Muscle layer of duodenum (tissue), 2 donors: ENCODE data around the gene MRPS7.
"Not testable (repeated sequence)": the region's sequence is repeated elsewhere in the genome, so short reads cannot be mapped to it uniquely, and the experiment has no call there.

Experiments used
- H3K27ac ChIP-seq: one replicate; pipeline ENCODE4 v1.7.0; 2013; ENCODE audit warnings: mild to moderate bottlenecking, low read length
- H3K27me3 ChIP-seq: one replicate; pipeline ENCODE4 v1.7.0; 2013; ENCODE audit warnings: low read depth, mild to moderate bottlenecking, control low read depth, low read length
- H3K36me3 ChIP-seq, 2 donors: one replicate each; pipeline ENCODE4 v1.7.0; 2013; ENCODE audit warnings: low read length in 2 of 2, control low read depth in 1 of 2, mild to moderate bottlenecking in 1 of 2; ENCODE audit not compliant: insufficient read depth in 2 of 2, control insufficient read depth in 1 of 2
- H3K4me1 ChIP-seq, 2 donors: one replicate each; pipeline ENCODE4 v1.7.0; 2013; ENCODE audit warnings: low read length in 2 of 2, mild to moderate bottlenecking in 2 of 2, control low read depth in 1 of 2, moderate library complexity in 1 of 2; ENCODE audit not compliant: insufficient read depth in 2 of 2, control insufficient read depth in 1 of 2
- H3K4me3 ChIP-seq, 2 donors: one replicate each; pipeline ENCODE4 v1.7.0; 2013; ENCODE audit warnings: low read length in 2 of 2, low read depth in 1 of 2, mild to moderate bottlenecking in 1 of 2
- H3K9me3 ChIP-seq, 2 donors: one replicate each; pipeline ENCODE4 v1.7.0; 2013; ENCODE audit warnings: low read length in 2 of 2, control low read depth in 1 of 2, mild to moderate bottlenecking in 1 of 2; ENCODE audit not compliant: control insufficient read depth in 1 of 2
- donor health status: healthy.

Gene MRPS7

GRCh38 chr17:75244133-75244866 is 17.4 kb upstream of the MRPS7 start:
- Histone ChIP-seq H3K9me3 (no peaks in the 10 kb centered on the region), H3K4me1 (no peaks in the 10 kb centered on the region), H3K36me3 (peaks cover 53 to 74% of the 10 kb centered on the region in 2 donors), H3K27ac (no peak overlapping the region), H3K27me3 (no peaks in the 10 kb centered on the region), H3K4me3 (no peak overlapping the region)

GRCh38 chr17:75245011-75245410 is 16.7 kb upstream of the MRPS7 start:
- Histone ChIP-seq H3K4me1 (peaks cover 0 to 2% of the 10 kb centered on the region in 2 donors), H3K27ac (no peak overlapping the region), H3K9me3 (no peaks in the 10 kb centered on the region), H3K36me3 (peaks cover 53 to 67% of the 10 kb centered on the region in 2 donors), H3K27me3 (no peaks in the 10 kb centered on the region), H3K4me3 (no peak overlapping the region)

GRCh38 chr17:75246404-75246803 is 15.3 kb upstream of the MRPS7 start:
- Histone ChIP-seq H3K27me3 (no peaks in the 10 kb centered on the region), H3K36me3 (peaks cover 47 to 53% of the 10 kb centered on the region in 2 donors), H3K4me1 (peaks cover 0 to 7% of the 10 kb centered on the region in 2 donors), H3K27ac (no peak overlapping the region), H3K9me3 (no peaks in the 10 kb centered on the region), H3K4me3 (no peak overlapping the region)

- Histone ChIP-seq H3K27ac (peak overlapping the region; percentile 57), H3K4me1 (peaks cover 0 to 7% of the 10 kb centered on the region in 2 donors), H3K9me3 (no peaks in the 10 kb centered on the region), H3K4me3 (no peak overlapping the region), H3K27me3 (no peaks in the 10 kb centered on the region), H3K36me3 (peaks cover 21% of the 10 kb centered on the region in 2 donors)
Observed at GRCh38 chr17:75249564-75249963, 12.1 kb upstream of the MRPS7 start.

GRCh38 chr17:75250009-75250471 is 11.6 kb upstream of the MRPS7 start:
- Histone ChIP-seq H3K36me3 (peaks cover 16 to 17% of the 10 kb centered on the region in 2 donors), H3K27me3 (no peaks in the 10 kb centered on the region), H3K4me3 (peak overlapping the region; percentile 8 to 23), H3K9me3 (no peaks in the 10 kb centered on the region), H3K4me1 (peaks cover 0 to 7% of the 10 kb centered on the region in 2 donors), H3K27ac (peak overlapping the region; percentile 57)

GRCh38 chr17:75252039-75252816 is 9.5 kb upstream of the MRPS7 start:
- Histone ChIP-seq H3K36me3 (no peaks in the 10 kb centered on the region), H3K27ac (no peak overlapping the region), H3K9me3 (no peaks in the 10 kb centered on the region), H3K4me1 (peaks cover 0 to 7% of the 10 kb centered on the region in 2 donors), H3K4me3 (no peak overlapping the region), H3K27me3 (no peaks in the 10 kb centered on the region)

- not testable (repeated sequence) for H3K4me3 ChIP-seq, H3K27ac ChIP-seq
Observed at GRCh38 chr17:75255954-75256698, 5.6 kb upstream of the MRPS7 start.

GRCh38 chr17:75257228-75257627 is 4.5 kb upstream of the MRPS7 start:
- not testable (repeated sequence) for H3K27ac ChIP-seq, H3K9me3 ChIP-seq, H3K4me3 ChIP-seq, H3K27me3 ChIP-seq, H3K36me3 ChIP-seq
- peaks cover 10 to 24% of the 10 kb centered on the region in 2 donors for H3K4me1 ChIP-seq

More at GRCh38 chr17:75255954-75256698, 5.6 kb upstream of the MRPS7 start:
- peaks cover 10 to 22% of the 10 kb centered on the region in 2 donors for H3K4me1 ChIP-seq
- not testable (repeated sequence) for H3K9me3 ChIP-seq, H3K27me3 ChIP-seq, H3K36me3 ChIP-seq

- Histone ChIP-seq H3K4me3 (peak overlapping the region; percentile 95 to 97), H3K27ac (peak overlapping the region; percentile 90), H3K9me3 (no peaks in the 10 kb centered on the region), H3K36me3 (peaks cover 9 to 17% of the 10 kb centered on the region in 2 donors), H3K4me1 (peaks cover 18 to 33% of the 10 kb centered on the region in 2 donors), H3K27me3 (no peaks in the 10 kb centered on the region)
Observed at GRCh38 chr17:75260641-75261335, 891 bp upstream of the MRPS7 start.

GRCh38 chr17:75262112-75262606 is 480 bp downstream of the MRPS7 start:
- Histone ChIP-seq H3K9me3 (no peaks in the 10 kb centered on the region), H3K36me3 (peaks cover 18 to 28% of the 10 kb centered on the region in 2 donors), H3K27me3 (no peaks in the 10 kb centered on the region), H3K4me3 (peak overlapping the region; percentile 95 to 97), H3K4me1 (peaks cover 18 to 33% of the 10 kb centered on the region in 2 donors), H3K27ac (peak overlapping the region; percentile 90)
